Calu3 (cell line): ENCODE data around the gene LHX6. TPM values are rescaled to one million over a fixed set of nuclear protein-coding genes. Genes with fewer than 3 reads are reported as not detected.

Source experiments
- BruUV-seq: library from RNA; stranded (reverse); fragments of 400-500 nt; replicated peaks from 2 replicates; lab custom pipeline; 2021; lab: Mats Ljungman, UMichigan
- CTCF ChIA-PET: fragments of 300-600 bp; sonication (Branson Sonifier 250); formaldehyde crosslinking; loops from one replicate; lab custom pipeline; 2022; ENCODE audit warnings: antibody characterized with exemption; lab: Charles Lee
- DNase-seq: peaks from one replicate; pipeline ENCODE4 v3.0.0; 2022
- H3K27ac Mint-ChIP-seq: one replicate; pipeline ENCODE4 v1.8.0; 2022; ENCODE audit warnings: mixed read lengths; ENCODE audit not compliant: unreplicated experiment
- H3K27me3 Mint-ChIP-seq: one replicate; pipeline ENCODE4 v1.8.0; 2022; ENCODE audit warnings: mixed read lengths; ENCODE audit not compliant: unreplicated experiment
- H3K36me3 Mint-ChIP-seq: one replicate; pipeline ENCODE4 v1.8.0; 2022; ENCODE audit warnings: mild to moderate bottlenecking, moderate library complexity, mixed read lengths; ENCODE audit not compliant: insufficient read depth, unreplicated experiment
- H3K4me1 Mint-ChIP-seq: one replicate; pipeline ENCODE4 v1.8.0; 2022; ENCODE audit warnings: mild to moderate bottlenecking, low read depth, mixed read lengths; ENCODE audit not compliant: unreplicated experiment
- H3K4me3 Mint-ChIP-seq: one replicate; pipeline ENCODE4 v1.8.0; 2022; ENCODE audit warnings: mild to moderate bottlenecking, low read depth, moderate library complexity, mixed read lengths; ENCODE audit not compliant: unreplicated experiment
- H3K9me3 Mint-ChIP-seq: one replicate; pipeline ENCODE4 v1.8.0; 2022; ENCODE audit warnings: low read depth, mixed read lengths; ENCODE audit not compliant: unreplicated experiment
- CTCF ChIP-seq: fragments of 200-600 bp; IDR thresholded peaks from one replicate; pipeline ENCODE4 v1.8.0; 2022; ENCODE audit warnings: antibody characterized with exemption; ENCODE audit not compliant: unreplicated experiment
- intact Hi-C: fragments of 100-400 bp; cut with micrococcal nuclease; formaldehyde crosslinking; loops from one replicate; pipeline ENCODE4 v1.10.0; 2022; ENCODE audit not compliant: unreplicated experiment
- total RNA-seq: library from RNA; stranded (reverse); gene quantifications from 2 replicates; pipeline ENCODE4 v1.2.3, GENCODE V29; 2022

LHX6 gene
- total RNA-seq, 1 experiment from 2014 or later = 0.97 TPM

DNA sequence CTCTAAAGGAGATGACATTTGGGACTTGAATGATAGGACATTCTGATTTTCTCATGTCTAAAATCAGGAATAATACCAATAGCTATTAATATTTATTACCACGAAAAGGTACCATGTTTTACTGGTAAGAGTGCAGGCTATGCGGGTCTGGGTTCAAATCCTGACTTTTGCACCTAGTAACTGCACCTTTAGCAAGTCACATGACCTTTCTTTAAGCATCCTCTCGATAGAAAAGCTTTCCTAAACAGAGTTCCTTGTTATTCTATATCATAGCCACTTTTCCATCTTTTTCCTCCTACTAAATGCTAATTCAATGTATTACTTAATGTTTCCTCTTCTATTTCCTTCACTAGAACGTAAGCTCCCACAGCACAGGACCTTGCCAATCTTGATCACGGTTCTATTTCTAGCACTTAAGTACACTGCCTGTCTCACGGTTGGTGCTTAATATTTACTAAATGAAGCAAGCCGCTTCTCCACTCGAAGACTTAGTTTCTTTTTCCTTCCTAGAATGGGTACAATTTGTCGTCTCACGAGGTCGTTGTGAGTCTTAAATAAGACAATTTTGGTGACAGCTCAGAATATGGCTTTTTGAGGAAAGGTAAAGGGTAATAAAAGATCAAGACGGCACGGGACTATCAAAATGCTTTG, 35.1 kb upstream of the LHX6 start:
- Mint-ChIP-seq H3K4me3 (peak overlapping the region; percentile 90), H3K27ac (peak overlapping the region; percentile 96), H3K9me3 (no peaks in the 10 kb centered on the region), H3K4me1 (peaks cover 28% of the 10 kb centered on the region), H3K27me3 (no peaks in the 10 kb centered on the region), H3K36me3 (peaks cover 25% of the 10 kb centered on the region)
- DNase-seq = no peak
- no TSS peak for BruUV-seq
- intact Hi-C loops = loop anchor here (10.0 kb wide), 1 partner anchor 119 kb away; no protein-coding TSS in a partner anchor
- CTCF ChIA-PET = no interaction called here
- no peak for TF ChIP-seq CTCF

GRCh38 chr9:122262073-122262472, 33.3 kb upstream of the LHX6 start:
- intact Hi-C loops = loop anchor here (10.0 kb wide), 1 partner anchor 117 kb away; no protein-coding TSS in a partner anchor
- no peaks in the 10 kb centered on the region for H3K27me3 Mint-ChIP-seq
- H3K4me1 Mint-ChIP-seq = peaks cover 28% of the 10 kb centered on the region
- H3K4me3 Mint-ChIP-seq = no peak overlapping the region
- DNase-seq = no peak
- H3K27ac Mint-ChIP-seq = peak overlapping the region; percentile 22
- H3K36me3 Mint-ChIP-seq = peaks cover 25% of the 10 kb centered on the region
- H3K9me3 Mint-ChIP-seq = no peaks in the 10 kb centered on the region
- no peak for TF ChIP-seq CTCF
- CTCF ChIA-PET = no interaction called here
- no TSS peak for BruUV-seq

DNA sequence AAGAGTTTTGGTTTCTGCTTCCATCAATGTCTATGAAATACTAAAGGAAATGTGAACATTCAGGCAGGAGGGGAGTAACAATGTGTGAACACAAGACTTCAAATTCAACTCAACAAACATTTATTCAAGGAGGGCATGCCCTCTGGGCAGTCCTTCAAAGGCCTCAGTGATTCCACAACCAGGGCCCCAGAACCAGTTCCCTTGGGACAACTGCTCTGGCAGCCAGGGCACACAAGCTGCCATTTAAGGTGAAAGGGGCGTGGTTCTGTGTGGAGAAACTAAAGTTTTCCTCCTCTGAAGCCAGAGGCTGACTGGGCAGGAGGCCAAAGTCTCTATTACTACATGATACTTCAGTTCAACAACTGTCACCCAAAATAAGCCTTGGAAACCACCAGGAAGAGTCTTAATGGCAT, 32.7 kb upstream of the LHX6 start:
- intact Hi-C loops = loop anchor here (10.0 kb wide), 1 partner anchor 117 kb away; no protein-coding TSS in a partner anchor
- CTCF ChIA-PET = no interaction called here
- Mint-ChIP-seq H3K4me3 (no peak overlapping the region), H3K9me3 (no peaks in the 10 kb centered on the region), H3K27ac (peak overlapping the region; percentile 22), H3K4me1 (peaks cover 28% of the 10 kb centered on the region), H3K27me3 (no peaks in the 10 kb centered on the region), H3K36me3 (peaks cover 25% of the 10 kb centered on the region)
- no TSS peak for BruUV-seq
- DNase-seq = peak; percentile 67
- no peak for TF ChIP-seq CTCF

GRCh38 chr9:122258886-122259415, 30.2 kb upstream of the LHX6 start:
- CTCF ChIA-PET = no interaction called here
- peaks cover 2% of the 10 kb centered on the region for H3K36me3 Mint-ChIP-seq
- H3K27ac Mint-ChIP-seq = no peak overlapping the region
- H3K4me3 Mint-ChIP-seq = no peak overlapping the region
- no peaks in the 10 kb centered on the region for H3K9me3 Mint-ChIP-seq
- intact Hi-C loops = no loop called here
- BruUV-seq = no TSS peak
- no peak for TF ChIP-seq CTCF
- peaks cover 20% of the 10 kb centered on the region for H3K4me1 Mint-ChIP-seq
- DNase-seq = no peak
- no peaks in the 10 kb centered on the region for H3K27me3 Mint-ChIP-seq
